KOPT-K1 (cell line): ENCODE data around the gene USP24.
"Not testable (repeated sequence)": the region's sequence is repeated elsewhere in the genome, so short reads cannot be mapped to it uniquely, and the experiment has no call there.

Experiments used
- H3K27ac ChIP-seq: fragments of 200-600 bp; sonication (generic); 2 replicates; pipeline ENCODE4 v1.5.1; 2016; ENCODE audit warnings: antibody characterized with exemption, mild to moderate bottlenecking, low read depth, low read length; ENCODE audit not compliant: poor library complexity, severe bottlenecking
- H3K36me3 ChIP-seq: fragments of 200-600 bp; sonication (generic); 2 replicates; pipeline ENCODE4 v1.5.1; 2017; ENCODE audit warnings: antibody characterized with exemption, mild to moderate bottlenecking, low read length, moderate library complexity; ENCODE audit not compliant: insufficient read depth
- H3K9me3 ChIP-seq: fragments of 200-600 bp; sonication (generic); 2 replicates; pipeline ENCODE4 v1.5.1; 2017; ENCODE audit warnings: antibody characterized with exemption, low read length, mild to moderate bottlenecking; ENCODE audit not compliant: insufficient read depth, poor library complexity, severe bottlenecking

Gene USP24

DNA sequence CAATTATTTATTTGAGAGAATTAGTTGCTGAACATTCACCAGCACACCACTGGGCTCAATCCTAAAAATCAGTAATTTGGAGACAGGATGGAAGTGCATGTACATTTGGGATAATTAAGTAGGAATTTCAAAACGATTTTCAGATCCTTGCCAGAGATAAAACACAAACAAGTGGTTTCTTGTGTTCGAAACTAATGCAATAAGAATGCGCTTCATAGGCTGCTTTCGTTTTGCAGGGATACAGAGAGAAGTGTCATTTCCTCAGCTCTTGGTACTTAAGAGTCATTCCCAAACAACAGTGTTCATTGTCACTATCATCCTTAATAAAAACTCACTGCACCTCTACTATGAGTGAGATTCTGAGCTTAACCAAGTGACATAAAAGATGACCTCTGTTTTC, 20.6 kb upstream of the USP24 start:
- no peaks in the 10 kb centered on the region for H3K36me3 ChIP-seq
- H3K9me3 ChIP-seq, result no peaks in the 10 kb centered on the region
- H3K27ac ChIP-seq, result no peak overlapping the region

DNA sequence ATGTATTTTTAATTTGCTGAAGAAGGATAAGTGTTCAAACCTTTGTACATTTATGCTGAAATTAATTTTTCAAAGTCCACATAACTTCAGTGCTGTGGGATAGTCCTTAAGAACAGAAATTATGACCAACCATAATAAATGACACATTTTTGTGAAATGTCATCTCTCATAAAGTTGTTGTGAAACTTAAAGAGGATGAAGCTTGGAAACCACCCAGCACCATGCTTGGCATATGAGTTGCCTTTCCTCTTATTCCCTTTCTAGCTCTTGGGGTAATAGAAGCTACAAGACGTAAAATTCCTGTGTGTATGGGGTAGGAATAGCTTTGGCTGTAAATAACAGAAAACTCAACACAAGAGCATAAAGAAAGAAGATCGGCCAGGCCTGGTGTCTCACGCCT, 18.9 kb upstream of the USP24 start:
- Histone ChIP-seq H3K9me3 (no peaks in the 10 kb centered on the region), H3K27ac (no peak overlapping the region), H3K36me3 (no peaks in the 10 kb centered on the region)

DNA sequence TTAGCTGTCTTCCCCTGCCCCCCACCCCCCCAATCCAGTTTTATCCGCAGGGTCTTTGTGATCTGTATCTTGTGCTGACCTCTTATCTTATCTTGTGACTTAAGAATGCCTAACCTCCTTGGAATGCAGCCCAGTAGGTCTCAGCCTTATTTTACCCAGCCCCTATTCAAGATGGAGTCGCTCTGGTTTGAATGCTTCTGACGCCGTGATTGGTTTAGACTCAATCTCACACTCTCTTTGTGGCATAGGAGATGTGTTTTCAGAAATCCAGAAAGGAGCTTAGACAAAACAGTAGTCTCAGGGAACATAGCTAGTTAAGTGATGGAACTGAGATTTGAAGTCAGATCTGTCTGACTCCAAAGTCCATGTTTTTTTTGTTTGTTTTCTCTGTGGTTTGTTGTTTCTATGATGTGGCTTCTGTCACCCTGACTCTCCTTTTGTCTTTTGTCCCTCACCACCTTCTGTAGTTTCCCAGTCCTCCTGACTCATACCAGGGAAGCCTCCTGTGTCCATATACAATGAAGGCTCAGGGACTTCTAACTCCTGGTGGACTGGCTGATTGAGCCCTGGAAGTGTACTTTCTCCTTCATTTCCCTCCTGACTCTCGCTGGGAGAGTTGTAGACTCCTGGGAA, 18.1 kb upstream of the USP24 start:
- Histone ChIP-seq H3K27ac (no peak overlapping the region), H3K36me3 (no peaks in the 10 kb centered on the region), H3K9me3 (no peaks in the 10 kb centered on the region)

DNA sequence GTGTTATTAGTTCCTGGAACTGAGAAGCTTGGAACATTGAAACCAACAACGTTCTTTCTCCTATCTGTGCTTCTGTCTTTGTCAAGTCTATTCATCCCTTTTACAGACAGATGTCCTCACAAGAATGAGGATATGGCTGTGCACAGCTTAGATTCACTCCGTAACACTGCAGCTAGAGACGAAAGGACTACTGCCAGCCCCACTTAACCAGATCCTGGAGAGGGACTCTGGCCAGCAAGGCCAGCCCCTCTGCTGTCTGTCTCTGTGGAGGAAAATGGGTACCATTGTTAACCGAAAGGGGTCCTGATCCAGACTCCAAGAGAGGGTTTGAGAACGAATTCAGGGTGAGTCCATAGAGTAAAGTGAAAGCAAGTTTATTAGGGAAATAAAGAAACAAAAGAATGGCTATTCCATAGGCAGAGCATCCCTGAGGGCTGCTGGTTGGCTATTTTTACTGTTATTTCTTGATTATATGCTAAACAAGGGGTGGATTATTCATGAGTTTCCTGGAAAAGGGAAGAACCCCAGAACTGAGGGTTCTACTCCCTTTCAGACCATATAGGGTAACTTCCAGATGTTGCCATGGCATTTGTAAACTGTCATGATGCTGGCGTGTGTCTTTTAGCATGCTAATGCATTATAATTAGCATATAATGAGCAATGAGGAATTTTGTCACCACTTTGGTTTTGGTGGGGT, 17.4 kb upstream of the USP24 start:
- no peaks in the 10 kb centered on the region for H3K36me3 ChIP-seq
- peaks cover 4% of the 10 kb centered on the region for H3K9me3 ChIP-seq
- no peak overlapping the region for H3K27ac ChIP-seq

DNA sequence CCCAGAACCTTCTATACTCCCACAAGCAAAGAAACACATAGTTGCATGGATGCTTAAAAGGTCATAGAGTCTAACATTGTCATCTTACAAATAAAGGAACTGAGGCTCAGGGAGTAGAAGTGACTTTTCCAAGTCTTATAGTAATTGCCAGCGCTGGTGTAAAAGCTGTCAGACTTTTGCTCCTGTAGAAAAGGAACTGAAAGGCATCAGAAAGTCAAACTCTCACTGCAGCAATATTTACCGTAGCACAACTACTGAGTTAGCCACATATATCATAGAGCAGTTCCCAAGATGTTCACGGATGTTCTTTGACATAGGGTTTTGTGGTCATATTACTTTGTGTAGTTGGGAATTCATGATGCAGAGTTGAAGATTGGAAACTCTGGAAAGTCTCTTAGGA, 16.6 kb upstream of the USP24 start:
- peaks cover 8% of the 10 kb centered on the region for H3K9me3 ChIP-seq

DNA sequence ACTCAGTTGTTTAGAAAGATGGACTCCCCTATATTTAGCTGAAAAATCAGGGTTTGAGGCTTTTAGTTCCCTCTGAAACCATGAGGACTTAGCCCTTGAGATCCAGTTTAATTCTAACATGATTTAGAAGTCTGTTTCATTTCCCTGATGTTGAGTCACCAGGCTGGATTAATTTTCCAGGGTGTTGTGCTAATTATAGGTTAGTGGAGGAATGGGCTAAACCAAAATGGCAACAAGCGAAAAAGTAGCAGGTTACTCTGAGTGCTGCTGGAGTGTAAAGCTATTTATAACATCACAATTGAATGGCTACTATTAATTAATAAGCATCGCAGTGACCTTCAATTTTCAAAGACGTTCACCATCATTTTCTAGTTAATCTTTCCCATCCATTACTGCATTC, 15.5 kb upstream of the USP24 start:
- Histone ChIP-seq H3K36me3 (no peaks in the 10 kb centered on the region), H3K9me3 (peaks cover 8% of the 10 kb centered on the region), H3K27ac (no peak overlapping the region)

More for the DNA sequence above, 16.6 kb upstream of the USP24 start:
- Histone ChIP-seq H3K36me3 (no peaks in the 10 kb centered on the region), H3K27ac (no peak overlapping the region)

DNA sequence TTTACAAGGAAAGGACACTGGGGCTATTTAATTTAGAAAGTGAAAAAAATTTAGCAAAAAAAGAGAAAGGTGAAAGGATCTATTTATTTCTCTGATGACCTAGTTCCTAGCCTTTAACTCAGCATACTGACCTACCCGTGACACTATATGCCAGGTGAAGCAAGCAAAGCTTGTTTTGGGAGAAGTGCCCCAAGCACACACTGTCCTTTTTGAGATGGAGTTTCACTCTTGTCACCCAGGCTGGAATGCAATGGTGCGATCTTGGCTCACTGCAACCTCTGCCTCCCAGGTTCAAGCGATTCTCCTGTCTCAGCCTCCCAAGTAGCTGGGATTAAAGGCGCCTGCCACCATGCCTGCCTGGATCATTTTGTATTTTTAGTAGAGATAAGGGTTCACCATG, 14.6 kb upstream of the USP24 start:
- H3K9me3 ChIP-seq, H3K36me3 ChIP-seq, H3K27ac ChIP-seq: not testable (repeated sequence)

DNA sequence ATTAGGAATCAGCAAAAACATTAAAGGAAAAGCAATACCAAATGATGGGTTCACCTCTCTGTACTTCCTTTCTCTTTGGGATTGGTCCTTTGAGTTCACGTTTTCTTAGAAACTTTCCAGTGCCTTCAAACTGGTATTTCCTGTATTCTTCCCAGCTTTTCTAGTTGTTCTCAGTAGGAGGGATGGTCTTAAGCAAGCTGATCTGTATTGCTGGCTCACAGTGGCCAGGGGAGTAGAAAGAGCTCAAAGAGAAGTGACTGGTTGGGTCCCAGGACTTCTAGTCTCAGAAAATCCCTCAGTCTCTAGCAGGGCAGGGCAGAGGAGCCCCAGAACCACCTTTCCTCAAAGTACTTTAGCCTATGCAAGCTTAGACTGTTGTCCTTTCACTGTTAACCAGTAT, 10.1 kb upstream of the USP24 start:
- Histone ChIP-seq H3K27ac (no peak overlapping the region), H3K9me3 (peaks cover 8% of the 10 kb centered on the region), H3K36me3 (no peaks in the 10 kb centered on the region)

DNA sequence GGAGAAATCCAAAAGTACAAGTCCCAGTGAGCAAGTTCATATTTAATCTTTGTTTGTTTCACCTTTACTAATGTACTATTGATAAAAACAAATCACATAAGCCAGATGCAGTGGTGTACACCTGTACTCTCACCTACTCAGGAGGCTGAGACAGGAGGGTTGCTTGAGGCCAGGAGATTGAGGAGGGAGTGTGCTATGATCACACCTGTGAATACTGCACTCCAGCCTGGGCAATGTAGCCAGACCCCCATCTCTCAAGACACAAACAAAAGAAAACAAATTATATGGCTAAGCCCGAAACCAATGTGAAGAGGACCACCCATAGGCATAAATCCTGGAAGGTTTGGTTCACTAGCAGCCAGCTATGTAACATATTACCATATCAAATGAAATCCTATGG, 9.6 kb upstream of the USP24 start:
- peaks cover 8% of the 10 kb centered on the region for H3K9me3 ChIP-seq
- no peaks in the 10 kb centered on the region for H3K36me3 ChIP-seq
- no peak overlapping the region for H3K27ac ChIP-seq

DNA sequence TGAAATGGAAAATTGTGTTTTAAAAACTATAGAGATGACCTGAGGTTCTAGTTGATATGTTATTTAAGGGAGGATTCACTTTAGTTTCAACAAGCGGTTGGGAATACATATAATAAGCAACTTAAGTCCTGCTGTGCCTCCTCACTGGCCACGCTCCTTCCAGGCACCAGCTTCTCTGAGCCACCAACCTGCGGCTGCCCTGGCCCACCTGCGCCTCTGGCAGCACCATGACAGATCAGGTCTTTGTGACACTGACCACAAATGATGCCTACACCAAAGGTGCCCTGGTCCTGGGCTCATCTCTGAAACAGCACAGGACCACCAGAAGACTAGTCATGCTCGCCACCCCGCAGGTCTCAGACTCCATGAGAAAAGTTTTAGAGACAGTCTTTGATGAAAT, 7.0 kb upstream of the USP24 start:
- Histone ChIP-seq H3K27ac (no peak overlapping the region), H3K36me3 (no peaks in the 10 kb centered on the region), H3K9me3 (no peaks in the 10 kb centered on the region)

DNA sequence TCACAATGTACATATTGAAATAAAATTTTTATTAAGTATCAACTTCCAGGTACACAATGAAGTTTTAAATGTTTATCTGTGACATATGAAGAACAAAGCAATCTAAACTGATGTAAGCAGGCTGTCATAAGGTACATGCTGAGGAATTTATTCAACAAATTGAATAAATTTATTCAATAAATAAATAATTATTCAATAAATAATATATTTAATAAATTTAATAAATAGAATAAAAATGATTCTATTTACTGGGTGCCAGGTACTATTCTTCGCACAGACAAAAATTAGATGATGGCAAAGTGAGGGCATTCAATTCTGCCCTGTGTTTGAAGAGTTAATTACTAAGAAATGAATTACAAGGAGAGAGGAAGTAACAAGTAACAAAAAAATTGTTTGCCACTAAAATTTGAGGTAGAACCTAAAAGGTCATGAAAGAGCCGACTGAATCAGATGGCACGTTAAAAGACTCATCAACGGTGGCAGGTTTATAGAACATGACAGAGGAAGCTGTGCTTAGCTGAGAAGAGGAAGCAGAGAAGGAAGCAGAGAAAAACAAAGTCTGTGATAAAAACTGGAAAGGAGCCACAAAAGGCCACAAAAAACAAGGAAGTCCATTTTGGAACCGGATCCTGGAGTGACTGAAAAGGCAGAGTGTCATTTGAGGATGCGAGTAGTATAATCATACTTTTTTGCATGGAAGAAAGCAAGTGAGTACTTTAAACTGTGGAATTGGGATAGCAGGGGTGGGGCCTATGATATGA, 2.2 kb upstream of the USP24 start:
- Histone ChIP-seq H3K9me3 (no peaks in the 10 kb centered on the region), H3K36me3 (no peaks in the 10 kb centered on the region), H3K27ac (peak overlapping the region; percentile 40)

DNA sequence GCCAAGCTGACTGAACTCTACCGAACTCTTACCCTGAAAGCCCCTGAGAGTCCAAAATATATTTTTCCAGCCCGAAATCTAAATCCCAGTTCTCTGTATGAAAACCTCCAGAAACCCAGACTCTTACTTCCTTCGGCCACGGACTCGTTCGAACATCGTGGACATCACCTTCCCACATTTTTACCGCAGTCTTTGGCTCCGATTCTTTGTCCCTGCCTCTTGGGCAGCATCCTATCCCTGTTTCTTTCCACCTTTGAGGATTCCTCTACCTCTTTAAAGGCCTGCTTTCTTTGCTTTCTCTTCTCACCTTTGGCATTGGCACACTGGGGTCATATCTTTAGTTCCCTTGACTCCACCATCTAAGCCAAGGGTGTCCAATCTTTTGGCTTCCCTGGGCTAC, 932 bp upstream of the USP24 start:
- peak overlapping the region; percentile 90 for H3K27ac ChIP-seq

DNA sequence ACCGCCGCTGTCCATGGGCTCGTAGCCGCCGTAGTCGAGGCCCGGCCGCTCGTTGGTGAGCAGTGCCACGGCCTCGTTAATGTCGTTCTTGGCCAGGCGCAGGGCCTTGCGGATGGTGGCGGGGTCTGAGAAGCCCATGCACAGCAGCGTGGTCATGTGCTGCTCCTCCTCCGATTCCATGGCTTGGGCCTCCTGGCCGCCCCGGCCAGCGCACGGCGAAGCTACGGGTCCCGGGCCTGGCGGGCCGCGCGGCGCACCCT, 300 bp downstream of the USP24 start:
- Histone ChIP-seq H3K36me3 (no peaks in the 10 kb centered on the region), H3K27ac (peak overlapping the region; percentile 90), H3K9me3 (no peaks in the 10 kb centered on the region)

More for the DNA sequence above, 932 bp upstream of the USP24 start:
- Histone ChIP-seq H3K36me3 (no peaks in the 10 kb centered on the region), H3K9me3 (no peaks in the 10 kb centered on the region)

DNA sequence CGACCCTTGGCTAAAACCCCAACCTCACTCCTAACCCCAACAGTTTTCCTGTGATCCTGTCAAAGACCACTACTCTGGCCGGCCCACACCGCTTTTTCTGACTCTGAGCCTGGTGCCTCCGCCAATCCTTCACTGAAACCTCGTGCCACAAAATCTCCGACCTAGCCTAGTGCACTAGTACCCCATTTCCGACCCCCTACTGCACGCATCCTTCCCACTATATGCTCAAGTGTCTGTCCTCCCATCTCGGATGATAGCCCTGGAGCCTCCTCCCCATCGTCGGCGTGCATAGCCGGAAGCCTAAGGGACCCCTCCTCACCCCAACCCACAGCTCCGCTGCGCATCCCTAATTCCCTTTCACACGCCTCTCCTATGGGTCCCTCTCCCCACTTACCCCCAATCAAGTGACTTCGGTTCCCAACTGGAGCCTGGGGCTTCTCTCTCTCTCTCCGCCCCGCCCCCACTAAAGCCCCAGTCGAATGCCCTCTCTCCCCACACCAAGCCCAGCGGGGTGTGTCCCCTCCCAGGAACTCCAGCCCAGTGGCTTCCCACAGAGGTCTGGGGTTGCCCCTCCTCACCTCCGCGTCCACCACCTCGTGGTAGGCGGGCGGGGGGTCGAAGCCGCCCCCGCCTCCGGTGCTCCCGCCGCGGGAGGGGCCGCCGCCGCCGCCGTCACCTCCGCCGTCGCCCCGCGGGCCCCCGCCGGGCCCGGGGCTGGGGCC, 791 bp downstream of the USP24 start:
- no peaks in the 10 kb centered on the region for H3K36me3 ChIP-seq
- H3K9me3 ChIP-seq, result no peaks in the 10 kb centered on the region
- peak overlapping the region; percentile 90 for H3K27ac ChIP-seq

DNA sequence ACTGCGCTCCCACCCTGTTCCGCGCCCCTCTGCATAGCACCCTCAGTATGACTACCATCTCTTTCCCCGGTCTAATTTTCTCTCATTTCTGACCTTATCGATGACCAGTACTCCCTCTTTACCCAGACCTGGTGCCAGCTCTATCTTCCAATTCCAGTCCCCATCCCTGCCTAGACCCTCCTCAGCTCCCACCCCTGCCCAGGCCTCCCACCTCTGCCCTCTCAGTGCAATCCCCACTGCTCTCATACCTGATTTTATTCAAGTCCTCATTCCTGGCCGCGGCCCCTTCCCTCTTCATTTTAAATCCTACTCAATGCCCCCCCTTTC, 1.3 kb downstream of the USP24 start:
- H3K36me3 ChIP-seq, result no peaks in the 10 kb centered on the region
- no peaks in the 10 kb centered on the region for H3K9me3 ChIP-seq
- peak overlapping the region; percentile 90 for H3K27ac ChIP-seq
